HG03139 (cell line): ENCODE data around the gene EDARADD.

Experiments
- ATAC-seq: cut with Tn5 transposase; IDR thresholded peaks from one replicate; pipeline ENCODE4 v1.9.1; 2021; ENCODE audit not compliant: unreplicated experiment

Gene EDARADD

GRCh38 chr1:236391008-236391407, 3.1 kb upstream of the EDARADD start:
- ATAC-seq, result no peak

- ATAC-seq, result no peak
Measured at GRCh38 chr1:236392182-236392581, 1.9 kb upstream of the EDARADD start.

- ATAC-seq, result peak; percentile 21
Measured at GRCh38 chr1:236394879-236395229, 768 bp downstream of the EDARADD start.

- ATAC-seq, result peak; percentile 74
Measured at GRCh38 chr1:236395230-236395946, 1.3 kb downstream of the EDARADD start.

- ATAC-seq, result no peak
Measured at GRCh38 chr1:236395947-236396664, 2.0 kb downstream of the EDARADD start.

- no peak for ATAC-seq
Measured at GRCh38 chr1:236396665-236397043, 2.6 kb downstream of the EDARADD start.

GRCh38 chr1:236397173-236397759, 3.2 kb downstream of the EDARADD start:
- ATAC-seq, result no peak

- no peak for ATAC-seq
Measured at GRCh38 chr1:236398538-236398937, 4.5 kb downstream of the EDARADD start.

- no peak for ATAC-seq
Measured at GRCh38 chr1:236400061-236400603, 6.0 kb downstream of the EDARADD start.

- ATAC-seq, result no peak
Measured at GRCh38 chr1:236401698-236402097, 7.6 kb downstream of the EDARADD start.

GRCh38 chr1:236403905-236404696, 10.0 kb downstream of the EDARADD start:
- no peak for ATAC-seq

GRCh38 chr1:236407059-236407458, 13.0 kb downstream of the EDARADD start:
- ATAC-seq, result no peak

GRCh38 chr1:236413688-236414087, 19.6 kb downstream of the EDARADD start:
- ATAC-seq, result no peak

- ATAC-seq, result no peak
Measured at GRCh38 chr1:236416165-236416564, 22.1 kb downstream of the EDARADD start.

GRCh38 chr1:236417336-236417735, 23.2 kb downstream of the EDARADD start:
- no peak for ATAC-seq

- no peak for ATAC-seq
Measured at GRCh38 chr1:236419502-236419901, 25.4 kb downstream of the EDARADD start.

GRCh38 chr1:236421022-236421421, 26.9 kb downstream of the EDARADD start:
- ATAC-seq, result no peak

- ATAC-seq, result no peak
Measured at GRCh38 chr1:236421850-236422516, 27.9 kb downstream of the EDARADD start.

- no peak for ATAC-seq
Measured at GRCh38 chr1:236422517-236422876, 28.4 kb downstream of the EDARADD start.

GRCh38 chr1:236425031-236425663, 31.1 kb downstream of the EDARADD start:
- ATAC-seq, result peak; percentile 93
